GM23248 (cell line): Measurements from ENCODE around the gene RHBDL3.

Experiments used
- EZH2 ChIP-seq: fragments of 200-600 bp; sonication (generic); IDR thresholded peaks from 2 replicates; pipeline ENCODE4 v1.6.1; 2018; ENCODE audit warnings: antibody characterized with exemption, mild to moderate bottlenecking; ENCODE audit not compliant: insufficient read depth, poor library complexity, severe bottlenecking
- EZH2phosphoT487 ChIP-seq: fragments of 200-600 bp; sonication (generic); IDR thresholded peaks from 2 replicates; pipeline ENCODE4 v1.6.1; 2018; ENCODE audit warnings: antibody characterized with exemption, moderate library complexity, mild to moderate bottlenecking, low read depth; ENCODE audit not compliant: insufficient read depth

GRCh38 chr17:32341857-32342602, 76.4 kb downstream of the RHBDL3 start, which contains the start of gene C17orf75:
- TF ChIP-seq EZH2 (no peak), EZH2phosphoT487 (no peak)
